HUES48 (cell line): ENCODE measurements around the gene TCIRG1.

Experiments
- H3K27ac ChIP-seq: one replicate; pipeline ENCODE4 v1.7.0; 2013; ENCODE audit warnings: low read depth, low read length, inconsistent platforms
- H3K27me3 ChIP-seq: 2 replicates; pipeline ENCODE4 v1.6.1; 2013; ENCODE audit warnings: mild to moderate bottlenecking, low read length; ENCODE audit not compliant: control insufficient read depth, insufficient read depth
- H3K36me3 ChIP-seq: 2 replicates; pipeline ENCODE4 v1.6.1; 2013; ENCODE audit warnings: low read length; ENCODE audit not compliant: control insufficient read depth, insufficient read depth
- H3K4me1 ChIP-seq: 2 replicates; pipeline ENCODE4 v1.6.1; 2013; ENCODE audit warnings: mild to moderate bottlenecking, low read length; ENCODE audit not compliant: control insufficient read depth, insufficient read depth
- H3K4me3 ChIP-seq: 2 replicates; pipeline ENCODE4 v1.5.1; 2013; ENCODE audit warnings: mild to moderate bottlenecking, low read depth, low read length
- H3K9ac ChIP-seq: 2 replicates; pipeline ENCODE4 v1.6.1; 2013; ENCODE audit warnings: mild to moderate bottlenecking, low read depth, low read length, moderate library complexity
- H3K9me3 ChIP-seq: 2 replicates; pipeline ENCODE4 v1.6.1; 2013; ENCODE audit warnings: low read length; ENCODE audit not compliant: control insufficient read depth, insufficient read depth

The TCIRG1 gene

GRCh38 chr11:67998150-67999045 is 40.4 kb upstream of the TCIRG1 start:
- Histone ChIP-seq H3K9ac (no peak overlapping the region), H3K27ac (no peak overlapping the region), H3K27me3 (peaks cover 6% of the 10 kb centered on the region; the same call in 1 of the 2 replicates), H3K4me1 (peaks cover 4% of the 10 kb centered on the region; the same call in 1 of the 2 replicates), H3K4me3 (no peak overlapping the region), H3K9me3 (no peaks in the 10 kb centered on the region), H3K36me3 (no peaks in the 10 kb centered on the region)

- Histone ChIP-seq H3K9me3 (no peaks in the 10 kb centered on the region), H3K4me3 (no peak overlapping the region), H3K9ac (no peak overlapping the region), H3K4me1 (peaks cover 6% of the 10 kb centered on the region; the same call in 1 of the 2 replicates), H3K36me3 (no peaks in the 10 kb centered on the region), H3K27ac (no peak overlapping the region), H3K27me3 (peaks cover 6% of the 10 kb centered on the region; the same call in 1 of the 2 replicates)
These were observed 39.6 kb upstream of the TCIRG1 start for GRCh38 chr11:67999201-67999629.

- H3K4me1 ChIP-seq: peaks cover 9% of the 10 kb centered on the region; the same call in 1 of the 2 replicates
- H3K4me3 ChIP-seq: no peak overlapping the region
These were observed 39.1 kb upstream of the TCIRG1 start for GRCh38 chr11:67999704-68000103.

GRCh38 chr11:68002575-68002937 is 36.3 kb upstream of the TCIRG1 start:
- Histone ChIP-seq H3K27ac (no peak overlapping the region), H3K9ac (no peak overlapping the region), H3K4me3 (peak overlapping the region; percentile 55; the same call in 1 of the 2 replicates)

More at GRCh38 chr11:67999704-68000103, 39.1 kb upstream of the TCIRG1 start:
- no peaks in the 10 kb centered on the region for H3K9me3 ChIP-seq
- no peak overlapping the region for H3K9ac ChIP-seq
- H3K27me3 ChIP-seq: peaks cover 6% of the 10 kb centered on the region; the same call in 1 of the 2 replicates
- H3K27ac ChIP-seq: no peak overlapping the region
- H3K36me3 ChIP-seq: no peaks in the 10 kb centered on the region

GRCh38 chr11:68002938-68003845 is 35.6 kb upstream of the TCIRG1 start:
- peak overlapping the region; percentile 55 for H3K4me3 ChIP-seq
- H3K9ac ChIP-seq: no peak overlapping the region
- H3K4me1 ChIP-seq: peaks cover 5% of the 10 kb centered on the region; the same call in 1 of the 2 replicates

More at GRCh38 chr11:68002575-68002937, 36.3 kb upstream of the TCIRG1 start:
- Histone ChIP-seq H3K9me3 (no peaks in the 10 kb centered on the region), H3K27me3 (peaks cover 6% of the 10 kb centered on the region; the same call in 1 of the 2 replicates), H3K4me1 (peaks cover 5% of the 10 kb centered on the region; the same call in 1 of the 2 replicates), H3K36me3 (no peaks in the 10 kb centered on the region)

GRCh38 chr11:68003846-68004550 is 34.8 kb upstream of the TCIRG1 start, which contains the start of gene UNC93B1:
UNC93B1 (minus strand) TSS chr11:68004097; CDS start chr11:68004043, 54 bp downstream.
- peak within 1 kb of the TSS; percentile 55 for H3K4me3 ChIP-seq
- peaks cover 5% of the 10 kb centered on the region; the same call in 1 of the 2 replicates for H3K4me1 ChIP-seq
- H3K36me3 ChIP-seq: no peaks in the 10 kb centered on the region
- no peak within 1 kb of the TSS for H3K27ac ChIP-seq
- H3K27me3 ChIP-seq: peaks cover 6% of the 10 kb centered on the region; the same call in 1 of the 2 replicates
- no peaks in the 10 kb centered on the region for H3K9me3 ChIP-seq
- H3K9ac ChIP-seq: no peak within 1 kb of the TSS

More at GRCh38 chr11:68002938-68003845, 35.6 kb upstream of the TCIRG1 start:
- Histone ChIP-seq H3K27me3 (peaks cover 6% of the 10 kb centered on the region; the same call in 1 of the 2 replicates), H3K27ac (no peak overlapping the region), H3K36me3 (no peaks in the 10 kb centered on the region), H3K9me3 (no peaks in the 10 kb centered on the region)

GRCh38 chr11:68004551-68005335 is 34.1 kb upstream of the TCIRG1 start:
- Histone ChIP-seq H3K4me3 (peak overlapping the region; percentile 55), H3K27ac (no peak overlapping the region)

GRCh38 chr11:68006606-68007166 is 32.1 kb upstream of the TCIRG1 start:
- Histone ChIP-seq H3K27me3 (peaks cover 6% of the 10 kb centered on the region; the same call in 1 of the 2 replicates), H3K9me3 (no peaks in the 10 kb centered on the region), H3K27ac (no peak overlapping the region), H3K4me3 (no peak overlapping the region), H3K36me3 (no peaks in the 10 kb centered on the region), H3K4me1 (peaks cover 20% of the 10 kb centered on the region), H3K9ac (no peak overlapping the region)

More at GRCh38 chr11:68004551-68005335, 34.1 kb upstream of the TCIRG1 start:
- Histone ChIP-seq H3K27me3 (peaks cover 6% of the 10 kb centered on the region; the same call in 1 of the 2 replicates), H3K9ac (no peak overlapping the region), H3K4me1 (peaks cover 7% of the 10 kb centered on the region), H3K9me3 (no peaks in the 10 kb centered on the region), H3K36me3 (no peaks in the 10 kb centered on the region)

GRCh38 chr11:68007498-68008380 is 31.1 kb upstream of the TCIRG1 start:
- H3K36me3 ChIP-seq: no peaks in the 10 kb centered on the region
- H3K9ac ChIP-seq: no peak overlapping the region
- no peak overlapping the region for H3K4me3 ChIP-seq
- peaks cover 3% of the 10 kb centered on the region; the same call in 1 of the 2 replicates for H3K27me3 ChIP-seq
- no peak overlapping the region for H3K27ac ChIP-seq
- H3K9me3 ChIP-seq: no peaks in the 10 kb centered on the region
- peaks cover 20% of the 10 kb centered on the region for H3K4me1 ChIP-seq
